Activated T-cell treated with anti-CD3 and anti-CD28 coated beads for 4 hours (primary cell): ENCODE measurements around the gene TAF11L6.
"Not testable (repeated sequence)": the region's sequence is repeated elsewhere in the genome, so short reads cannot be mapped to it uniquely, and the experiment has no call there.

Experiments used
- DNase-seq: peaks from one replicate; pipeline ENCODE4 v3.0.0-alpha.2; 2020

Gene TAF11L6

DNA sequence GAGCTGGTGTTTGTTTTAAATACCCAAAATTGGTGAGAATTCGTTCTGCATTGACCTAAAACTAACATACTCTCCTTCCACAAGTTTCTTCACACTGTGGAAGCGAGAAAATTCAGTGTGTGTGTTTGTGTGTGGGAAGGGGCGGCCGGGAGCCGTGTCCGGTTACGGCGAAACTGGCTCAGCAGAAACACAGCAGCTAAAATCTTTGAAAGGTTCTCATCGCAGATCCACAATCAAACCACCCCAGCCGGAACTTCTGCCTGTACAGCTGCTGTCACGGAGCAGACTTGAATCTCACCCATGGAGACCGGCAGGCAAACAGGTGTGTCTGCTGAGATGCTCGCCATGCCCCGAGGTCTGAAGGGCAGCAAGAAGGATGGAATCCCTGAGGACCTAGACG lies at the start of gene TAF11L6:
Gene TAF11L6, plus strand, starts transcription at position 301 of the 400 bp plus-strand sequence.
- not testable (repeated sequence) for DNase-seq

DNA sequence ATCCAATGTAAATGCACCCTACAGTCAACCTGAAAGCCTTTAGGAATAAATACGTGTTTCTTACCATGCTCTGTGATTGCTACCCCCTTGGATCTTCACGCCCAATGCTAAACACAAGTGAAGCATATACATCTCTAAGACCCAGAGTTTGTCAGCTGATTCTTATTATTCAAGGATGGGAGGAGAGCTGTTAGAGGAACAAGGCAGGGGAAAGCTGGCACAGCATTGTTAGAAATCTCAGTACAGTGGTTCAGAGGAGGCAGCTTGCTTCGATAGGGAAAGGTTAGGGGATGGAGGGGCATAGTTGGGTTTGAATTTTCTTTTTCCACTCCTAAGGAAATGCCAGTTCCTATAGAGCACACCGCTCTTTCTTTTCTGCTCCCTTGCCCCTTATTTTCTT lies 47.1 kb upstream of the TAF11L6 start:
- no peak for DNase-seq

DNA sequence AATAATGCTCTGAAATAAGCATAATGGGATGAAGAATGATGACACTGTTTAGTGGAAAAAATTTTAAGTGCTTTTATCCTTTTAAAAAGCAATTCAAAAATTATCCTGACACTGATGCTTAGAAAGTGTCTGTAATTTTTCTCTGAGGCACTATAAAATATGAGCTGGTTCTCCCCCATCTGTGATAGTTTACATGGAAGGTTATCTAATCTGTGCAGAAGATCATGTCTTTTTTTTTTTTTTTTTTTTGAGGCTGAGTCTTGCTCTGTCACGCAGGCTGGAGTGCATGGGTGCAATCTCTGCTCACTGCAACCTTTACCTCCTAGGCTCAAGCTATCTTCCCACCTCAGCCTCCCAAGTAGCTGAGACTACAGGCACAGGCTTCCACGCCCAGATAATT lies 45.7 kb upstream of the TAF11L6 start:
- no peak for DNase-seq

DNA sequence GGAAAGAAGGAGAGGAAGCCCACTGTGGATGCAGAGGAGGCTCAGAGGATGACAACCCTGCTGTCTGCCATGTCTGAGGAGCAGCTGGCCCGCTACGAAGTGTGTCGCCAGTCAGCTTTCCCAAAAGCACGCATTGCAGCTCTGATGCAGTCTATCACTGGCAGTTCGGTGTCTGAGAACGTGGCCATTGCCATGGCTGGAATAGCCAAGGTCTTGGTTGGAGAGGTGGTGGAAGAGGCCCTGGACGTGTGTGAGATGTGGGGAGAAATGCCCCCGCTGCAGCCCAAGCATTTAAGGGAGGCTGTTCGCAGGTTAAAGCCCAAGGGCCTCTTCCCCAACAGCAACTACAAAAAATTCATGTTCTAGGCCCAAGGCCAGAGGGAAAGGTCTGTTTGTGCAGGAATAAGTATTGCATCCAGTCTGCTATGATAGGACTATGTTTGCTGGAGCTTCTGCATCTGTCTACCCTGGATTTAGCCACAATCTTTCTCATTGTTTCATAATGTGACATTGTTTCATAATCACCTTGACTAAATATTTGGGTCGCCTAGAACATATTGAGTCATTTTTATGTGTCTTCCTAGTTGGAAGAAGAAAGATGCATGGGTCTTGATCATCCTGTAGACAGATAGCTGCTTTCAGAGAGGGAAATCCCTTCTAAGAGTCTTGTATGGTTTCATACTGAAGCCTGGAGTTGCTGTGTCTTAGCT lies 41.9 kb upstream of the TAF11L6 start:
- DNase-seq = not testable (repeated sequence)

DNA sequence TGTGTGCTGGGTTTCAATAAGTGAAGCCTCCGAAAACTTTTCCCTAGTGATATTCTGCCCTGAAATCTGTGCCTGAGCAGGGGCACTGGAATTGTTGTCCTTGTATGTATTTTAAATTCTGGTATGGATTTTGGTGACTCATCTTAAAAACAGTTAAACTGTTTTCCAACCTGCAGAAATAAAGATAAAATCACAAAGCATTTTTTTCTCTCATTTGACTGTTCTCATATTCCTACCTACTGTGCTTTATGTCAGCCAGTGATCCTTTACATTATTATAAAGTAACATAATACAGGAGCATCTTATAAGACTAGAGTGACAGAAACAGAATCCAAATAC lies 41.3 kb upstream of the TAF11L6 start:
- DNase-seq = no peak

DNA sequence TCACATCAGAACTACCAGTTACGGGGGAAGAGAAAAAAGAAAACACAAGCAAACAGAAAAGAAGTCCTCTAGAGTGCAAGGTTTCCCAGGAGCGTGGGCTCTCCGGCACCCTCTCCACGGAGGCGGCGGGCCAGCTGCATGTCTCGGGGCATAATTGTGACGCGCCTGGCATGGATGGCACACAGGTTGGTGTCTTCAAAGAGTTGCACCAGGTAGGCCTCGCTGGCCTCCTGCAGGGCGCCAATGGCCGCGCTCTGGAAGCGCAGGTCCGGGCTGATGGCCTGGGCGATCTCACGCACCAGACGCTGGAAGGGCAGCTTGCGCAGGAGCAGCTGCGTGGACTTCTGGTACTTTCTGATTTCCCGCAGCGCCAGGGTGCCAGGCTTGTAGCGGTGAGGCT lies 37.2 kb upstream of the TAF11L6 start:
- not testable (repeated sequence) for DNase-seq

DNA sequence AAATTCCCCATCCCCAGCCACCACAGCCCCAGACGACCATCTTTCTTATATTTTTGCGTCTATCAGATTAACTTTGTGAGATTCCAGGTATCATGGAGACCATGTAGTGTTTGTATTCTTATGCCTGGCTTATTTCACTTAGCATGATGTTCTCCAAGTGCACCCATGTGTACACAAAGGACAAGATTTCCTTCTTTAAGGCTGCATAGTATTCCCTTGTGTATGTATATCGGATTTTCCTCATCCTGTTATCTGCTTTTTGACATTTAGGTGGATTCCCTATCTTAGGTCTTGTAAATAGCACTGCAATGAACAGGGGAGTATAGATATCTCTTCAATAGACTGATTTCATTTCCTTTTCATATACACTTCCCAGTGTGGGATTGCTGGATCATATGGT lies 35.7 kb upstream of the TAF11L6 start:
- no peak for DNase-seq

DNA sequence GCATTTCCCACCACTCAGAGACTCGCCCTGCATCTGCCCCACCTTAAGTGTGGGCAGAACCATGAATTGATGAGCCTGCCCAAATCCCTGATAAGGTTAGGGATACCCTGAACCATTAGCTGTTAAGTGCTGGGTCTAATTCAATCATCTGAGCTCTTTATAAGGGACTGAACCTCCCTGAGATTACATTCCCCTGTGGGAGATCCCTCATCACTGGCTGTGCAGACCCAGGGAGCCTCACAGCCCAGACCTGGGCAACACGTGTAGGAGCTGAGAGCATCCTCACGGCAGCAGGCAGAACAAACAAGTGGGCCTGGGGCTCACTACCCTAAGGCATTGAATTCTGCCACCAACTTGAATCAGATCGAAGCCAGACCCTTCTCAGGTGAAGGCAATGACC lies 31.0 kb upstream of the TAF11L6 start:
- DNase-seq = no peak

DNA sequence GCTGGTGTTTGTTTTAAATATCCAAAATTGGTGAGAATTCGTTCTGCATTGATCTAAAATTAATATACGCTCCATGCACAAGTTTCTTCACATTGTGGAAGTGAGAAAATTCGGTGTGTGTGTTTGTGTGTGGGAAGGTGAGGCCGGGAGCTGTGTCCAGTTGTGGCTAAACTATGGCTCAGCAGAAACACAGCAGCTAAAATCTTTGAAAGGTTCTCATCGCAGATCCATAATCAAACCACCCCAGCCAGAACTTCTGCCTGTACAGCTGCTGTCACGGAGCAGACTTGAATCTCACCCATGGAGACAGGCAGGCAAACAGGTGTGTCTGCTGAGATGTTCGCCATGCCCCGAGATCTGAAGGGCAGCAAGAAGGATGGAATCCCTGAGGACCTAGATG lies 30.5 kb upstream of the TAF11L6 start, which contains the start of gene TAF11L2:
Gene TAF11L2, plus strand, starts transcription at position 301 of the 400 bp plus-strand sequence.
- not testable (repeated sequence) for DNase-seq

DNA sequence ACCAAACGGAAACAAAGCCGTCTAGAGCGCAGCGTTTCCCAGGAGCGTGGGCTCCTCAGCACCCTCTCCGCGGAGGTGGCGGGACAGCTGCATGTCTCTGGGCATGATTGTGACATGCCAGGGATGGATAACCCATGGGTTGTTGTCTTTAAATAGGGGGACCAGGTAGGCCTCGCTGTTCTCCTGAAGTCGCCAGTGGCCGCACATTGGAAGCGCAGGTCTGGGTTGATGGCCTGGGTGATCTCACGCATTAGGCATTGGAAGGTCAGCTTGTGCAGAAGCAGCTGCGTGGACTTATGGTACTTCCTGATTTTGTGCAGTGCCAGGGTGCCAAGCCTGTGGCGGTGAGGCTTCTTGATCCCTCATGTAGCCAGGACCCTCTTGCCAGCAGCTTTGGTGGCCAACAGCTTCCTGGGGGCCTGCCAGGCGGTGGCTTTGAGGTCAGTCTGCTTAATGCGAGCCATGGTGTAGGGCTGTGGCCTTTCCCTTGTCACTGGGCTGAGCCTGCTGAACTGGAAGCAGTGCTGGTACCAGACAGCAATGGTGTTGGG lies 16.6 kb upstream of the TAF11L6 start:
- DNase-seq = no peak

DNA sequence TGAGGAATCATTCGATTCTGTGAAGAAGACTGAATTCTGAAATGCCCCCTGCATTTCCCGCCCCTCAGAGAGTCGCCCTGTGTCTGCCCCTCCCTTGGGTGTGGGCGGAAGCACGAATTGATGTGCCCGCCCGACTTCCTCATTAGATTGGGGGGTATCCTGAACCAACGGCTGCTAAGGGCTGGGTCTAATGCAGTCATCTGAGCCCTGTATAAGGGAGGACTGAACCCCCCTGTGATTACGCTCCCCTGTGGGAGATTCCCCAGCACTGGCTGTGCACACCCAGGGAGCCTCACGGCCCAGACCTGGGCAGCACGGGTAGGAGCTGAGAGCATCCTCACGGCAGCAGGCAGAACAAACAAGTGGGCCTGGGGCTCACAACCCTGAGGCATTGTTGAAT lies 10.9 kb upstream of the TAF11L6 start:
- peak; percentile 7 for DNase-seq

DNA sequence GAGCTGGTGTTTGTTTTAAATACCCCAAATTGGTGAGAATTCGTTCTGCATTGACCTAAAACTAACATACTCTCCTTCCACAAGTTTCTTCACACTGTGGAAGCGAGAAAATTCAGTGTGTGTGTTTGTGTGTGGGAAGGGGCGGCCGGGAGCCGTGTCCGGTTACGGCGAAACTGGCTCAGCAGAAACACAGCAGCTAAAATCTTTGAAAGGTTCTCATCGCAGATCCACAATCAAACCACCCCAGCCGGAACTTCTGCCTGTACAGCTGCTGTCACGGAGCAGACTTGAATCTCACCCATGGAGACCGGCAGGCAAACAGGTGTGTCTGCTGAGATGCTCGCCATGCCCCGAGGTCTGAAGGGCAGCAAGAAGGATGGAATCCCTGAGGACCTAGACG lies 10.4 kb upstream of the TAF11L6 start, which contains the start of gene TAF11L3:
Gene TAF11L3, plus strand, starts transcription at position 301 of the 400 bp plus-strand sequence.
- DNase-seq = not testable (repeated sequence)

DNA sequence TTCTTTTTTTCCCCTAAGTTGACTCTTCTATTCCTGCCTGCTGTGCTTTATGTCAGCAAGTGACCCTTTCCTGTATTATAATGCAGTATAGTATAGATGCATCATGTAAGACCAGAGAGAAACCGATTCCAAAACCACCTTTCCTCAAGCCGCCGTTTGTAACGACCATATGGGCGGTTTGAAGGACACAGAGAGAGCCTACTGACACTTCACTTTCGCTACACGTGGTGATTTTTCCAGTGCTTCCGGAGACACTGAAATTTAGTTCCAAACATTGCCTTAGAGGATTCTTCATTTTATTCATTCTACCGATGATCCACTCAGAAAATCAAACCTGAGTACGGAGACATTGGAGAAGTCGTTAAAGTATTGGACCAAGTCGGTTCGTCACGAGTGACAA lies 9.0 kb upstream of the TAF11L6 start:
- not testable (repeated sequence) for DNase-seq

DNA sequence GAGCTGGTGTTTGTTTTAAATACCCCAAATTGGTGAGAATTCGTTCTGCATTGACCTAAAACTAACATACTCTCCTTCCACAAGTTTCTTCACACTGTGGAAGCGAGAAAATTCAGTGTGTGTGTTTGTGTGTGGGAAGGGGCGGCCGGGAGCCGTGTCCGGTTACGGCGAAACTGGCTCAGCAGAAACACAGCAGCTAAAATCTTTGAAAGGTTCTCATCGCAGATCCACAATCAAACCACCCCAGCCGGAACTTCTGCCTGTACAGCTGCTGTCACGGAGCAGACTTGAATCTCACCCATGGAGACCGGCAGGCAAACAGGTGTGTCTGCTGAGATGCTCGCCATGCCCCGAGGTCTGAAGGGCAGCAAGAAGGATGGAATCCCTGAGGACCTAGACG lies 7.0 kb upstream of the TAF11L6 start, which contains the start of gene TAF11L4:
Gene TAF11L4, plus strand, starts transcription at position 301 of the 400 bp plus-strand sequence.
- not testable (repeated sequence) for DNase-seq

DNA sequence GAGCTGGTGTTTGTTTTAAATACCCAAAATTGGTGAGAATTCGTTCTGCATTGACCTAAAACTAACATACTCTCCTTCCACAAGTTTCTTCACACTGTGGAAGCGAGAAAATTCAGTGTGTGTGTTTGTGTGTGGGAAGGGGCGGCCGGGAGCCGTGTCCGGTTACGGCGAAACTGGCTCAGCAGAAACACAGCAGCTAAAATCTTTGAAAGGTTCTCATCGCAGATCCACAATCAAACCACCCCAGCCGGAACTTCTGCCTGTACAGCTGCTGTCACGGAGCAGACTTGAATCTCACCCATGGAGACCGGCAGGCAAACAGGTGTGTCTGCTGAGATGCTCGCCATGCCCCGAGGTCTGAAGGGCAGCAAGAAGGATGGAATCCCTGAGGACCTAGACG lies 3.5 kb upstream of the TAF11L6 start, which contains the start of gene TAF11L5:
Gene TAF11L5, plus strand, starts transcription at position 301 of the 400 bp plus-strand sequence.
- not testable (repeated sequence) for DNase-seq

DNA sequence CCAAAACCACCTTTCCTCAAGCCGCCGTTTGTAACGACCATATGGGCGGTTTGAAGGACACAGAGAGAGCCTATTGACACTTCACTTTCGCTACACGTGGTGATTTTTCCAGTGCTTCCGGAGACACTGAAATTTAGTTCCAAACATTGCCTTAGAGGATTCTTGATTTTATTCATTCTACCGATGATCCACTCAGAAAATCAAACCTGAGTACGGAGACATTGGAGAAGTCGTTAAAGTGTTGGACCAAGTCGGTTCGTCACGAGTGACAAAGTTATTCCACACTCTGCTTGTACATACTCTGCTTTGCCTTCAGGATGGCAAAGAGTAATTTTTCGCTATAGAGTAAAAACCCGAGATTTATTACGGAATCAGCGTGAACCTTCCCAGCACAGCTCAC lies 2.0 kb upstream of the TAF11L6 start:
- not testable (repeated sequence) for DNase-seq
